Epithelial cell of prostate (primary cell): Measurements from ENCODE around the gene SLC17A9.

Experiments used
- DNase-seq: peaks from one replicate; pipeline ENCODE4 v3.0.0-alpha.2; 2011; ENCODE audit warnings: low read depth, low spot score
- H3K27ac ChIP-seq: fragments of 450-650 bp; 2 replicates; pipeline ENCODE4 v1.5.1; 2017; ENCODE audit warnings: mild to moderate bottlenecking

The SLC17A9 gene

GRCh38 chr20:63013207-63013606 lies 60.7 kb downstream of the SLC17A9 start:
- DNase-seq: no peak
- H3K27ac ChIP-seq: no peak overlapping the region

GRCh38 chr20:63014287-63014686 lies 61.8 kb downstream of the SLC17A9 start:
- DNase-seq: no peak
- H3K27ac ChIP-seq: no peak overlapping the region

GRCh38 chr20:63014710-63015109 lies 62.2 kb downstream of the SLC17A9 start:
- DNase-seq: no peak
- H3K27ac ChIP-seq: no peak overlapping the region

GRCh38 chr20:63015147-63015661 lies 62.7 kb downstream of the SLC17A9 start:
- DNase-seq: no peak
- H3K27ac ChIP-seq: no peak overlapping the region

DNA sequence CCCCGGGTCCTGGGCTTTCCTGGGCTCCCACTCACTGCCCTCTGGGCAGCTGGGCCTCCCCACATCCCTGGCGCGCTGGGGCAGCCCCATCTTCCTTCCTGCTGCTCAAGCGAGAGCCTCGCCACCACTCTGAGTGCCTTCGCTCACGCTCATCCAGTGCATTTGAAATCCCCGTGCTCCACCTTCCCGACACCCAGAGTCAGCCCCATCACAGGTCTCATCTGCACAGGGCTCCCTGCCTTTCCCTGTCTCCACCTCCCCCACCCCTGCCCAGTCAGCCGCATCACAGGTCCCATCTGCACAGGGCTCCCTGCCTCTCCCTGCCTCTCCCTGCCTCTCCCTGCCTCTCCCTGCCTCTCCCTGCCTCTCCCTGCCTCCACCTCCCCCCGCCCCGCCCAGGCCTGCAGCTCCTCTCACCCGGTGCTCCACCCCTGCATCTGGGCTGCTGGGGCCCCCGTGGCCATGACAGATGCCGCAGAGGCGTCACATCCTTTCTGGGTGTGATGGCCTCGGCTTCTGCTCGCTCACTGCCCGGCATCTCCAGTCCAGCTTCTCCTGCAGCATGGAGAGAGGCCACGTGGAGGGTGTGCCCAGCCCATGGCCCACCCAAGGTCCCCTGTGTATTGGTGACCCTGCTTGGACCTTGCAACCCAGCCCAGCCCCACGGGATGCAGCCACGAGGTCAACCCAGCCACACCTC lies 63.3 kb downstream of the SLC17A9 start:
- DNase-seq: no peak
- H3K27ac ChIP-seq: no peak overlapping the region

GRCh38 chr20:63016514-63017075 lies 64.1 kb downstream of the SLC17A9 start:
- no peak for DNase-seq

DNA sequence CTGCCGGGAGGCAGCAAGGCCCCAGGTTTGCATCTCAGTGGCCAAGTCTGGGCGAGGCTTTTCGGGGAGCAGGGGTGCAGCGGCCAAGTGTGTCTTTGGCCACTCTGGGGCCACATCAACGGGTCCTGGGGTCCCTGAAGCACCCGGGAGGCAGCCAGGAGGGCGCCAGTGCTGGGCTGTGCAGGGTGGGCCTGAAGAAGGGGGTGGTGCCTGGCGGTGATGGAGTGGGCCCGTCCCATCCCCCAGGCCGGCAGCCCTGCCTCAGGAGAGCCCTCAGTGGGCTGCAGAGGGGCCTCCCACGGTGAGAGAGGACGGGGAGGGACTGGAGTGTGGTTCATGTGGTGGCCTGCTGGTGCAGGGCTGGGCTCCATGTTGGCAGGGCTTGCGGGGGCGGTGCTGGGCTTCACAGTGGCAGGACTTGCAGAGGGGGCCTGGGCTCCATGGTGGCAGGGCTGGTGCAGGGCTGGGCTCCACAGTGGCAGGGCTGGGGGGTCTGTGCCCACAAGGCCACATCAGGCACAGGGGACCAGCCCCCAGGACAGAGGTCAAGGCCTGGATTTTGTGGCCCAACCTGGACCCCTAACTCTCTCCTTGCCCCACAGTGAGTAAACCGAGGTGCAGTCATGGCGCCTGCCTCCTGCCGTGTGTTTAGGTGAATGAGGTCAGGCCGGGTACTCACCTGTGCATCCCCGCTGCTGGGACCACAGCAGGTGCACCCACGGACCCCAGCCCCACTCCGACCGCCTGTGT lies 64.7 kb downstream of the SLC17A9 start:
- H3K27ac ChIP-seq: no peak overlapping the region
- no peak for DNase-seq

More at GRCh38 chr20:63016514-63017075, 64.1 kb downstream of the SLC17A9 start:
- H3K27ac ChIP-seq: no peak overlapping the region

DNA sequence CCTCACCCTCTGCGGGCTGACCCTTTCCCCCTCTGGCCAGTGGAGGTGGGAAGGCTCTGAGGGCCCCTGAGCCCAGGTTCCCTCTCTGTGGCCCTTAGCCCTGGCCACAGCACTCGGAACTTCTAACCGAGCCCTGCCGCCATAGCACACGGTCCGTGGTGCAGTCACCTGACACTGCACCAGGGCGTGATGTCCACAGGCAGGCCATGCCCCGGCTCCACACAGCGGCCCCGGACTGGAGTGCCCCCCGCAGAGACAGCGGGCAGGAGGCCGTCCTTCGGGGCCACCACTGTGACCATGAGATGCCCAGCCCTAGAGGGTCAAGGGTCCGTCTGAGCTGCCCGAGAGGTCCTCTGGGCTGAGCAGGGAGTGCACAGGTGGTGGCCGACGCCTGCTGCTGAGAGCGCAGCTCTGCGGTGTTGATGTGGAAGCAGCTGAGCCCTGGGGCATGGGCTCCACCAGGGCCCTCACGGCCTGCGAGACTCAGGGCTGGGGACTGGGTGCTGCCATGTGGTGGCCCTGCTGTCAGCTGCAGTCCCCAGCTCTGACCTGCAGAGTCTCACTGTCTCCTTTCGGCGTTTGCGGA lies 65.4 kb downstream of the SLC17A9 start:
- H3K27ac ChIP-seq: no peak overlapping the region
- no peak for DNase-seq
